ENCODE measurements around the gene KIF13A. TPM values are rescaled to one million over a fixed set of nuclear protein-coding genes. Genes with fewer than 3 reads are reported as not detected.

KIF13A gene
- total RNA-seq, 1 donor from 2014 or later, result 43.0 TPM

GRCh38 chr6:17988422-17988944 lies 1.0 kb upstream of the KIF13A start:
- peaks cover 49% of the 10 kb centered on the region for H3K4me1 ChIP-seq

GRCh38 chr6:17987697-17988421 lies 424 bp upstream of the KIF13A start:
- Histone ChIP-seq H3K4me3 (peak overlapping the region; percentile 70 to 81), H3K9me3 (no peaks in the 10 kb centered on the region), H3K4me1 (peaks cover 43% of the 10 kb centered on the region), H3K27ac (peak overlapping the region; percentile 96), H3K36me3 (no peaks in the 10 kb centered on the region), H3K27me3 (no peaks in the 10 kb centered on the region)
- intact Hi-C loops (cut with DNase I), result loop anchor here (10.0 kb wide), 1 partner anchor 113 kb away; no protein-coding TSS in a partner anchor
- TF ChIP-seq, protein P1, sequence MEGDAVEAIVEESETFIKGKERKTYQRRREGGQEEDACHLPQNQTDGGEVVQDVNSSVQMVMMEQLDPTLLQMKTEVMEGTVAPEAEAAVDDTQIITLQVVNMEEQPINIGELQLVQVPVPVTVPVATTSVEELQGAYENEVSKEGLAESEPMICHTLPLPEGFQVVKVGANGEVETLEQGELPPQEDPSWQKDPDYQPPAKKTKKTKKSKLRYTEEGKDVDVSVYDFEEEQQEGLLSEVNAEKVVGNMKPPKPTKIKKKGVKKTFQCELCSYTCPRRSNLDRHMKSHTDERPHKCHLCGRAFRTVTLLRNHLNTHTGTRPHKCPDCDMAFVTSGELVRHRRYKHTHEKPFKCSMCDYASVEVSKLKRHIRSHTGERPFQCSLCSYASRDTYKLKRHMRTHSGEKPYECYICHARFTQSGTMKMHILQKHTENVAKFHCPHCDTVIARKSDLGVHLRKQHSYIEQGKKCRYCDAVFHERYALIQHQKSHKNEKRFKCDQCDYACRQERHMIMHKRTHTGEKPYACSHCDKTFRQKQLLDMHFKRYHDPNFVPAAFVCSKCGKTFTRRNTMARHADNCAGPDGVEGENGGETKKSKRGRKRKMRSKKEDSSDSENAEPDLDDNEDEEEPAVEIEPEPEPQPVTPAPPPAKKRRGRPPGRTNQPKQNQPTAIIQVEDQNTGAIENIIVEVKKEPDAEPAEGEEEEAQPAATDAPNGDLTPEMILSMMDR (IDR thresholded peaks at IDR 0.05), result no peak
- TF ChIP-seq POLR2A (IDR thresholded peaks at IDR 0.05), result no peak
- TF ChIP-seq POLR2AphosphoS5 (IDR thresholded peaks at IDR 0.05; ENCODE audit: insufficient read depth in 1 of 2, low read depth in 1 of 2), result peak; percentile 14 to 45
- peak in 1 of 2 donors; percentile 86 for DNase-seq (ENCODE audit: extremely low spot score in 2 of 2)

More at GRCh38 chr6:17988422-17988944, 1.0 kb upstream of the KIF13A start:
- Histone ChIP-seq H3K4me3 (peak overlapping the region; percentile 70 to 81), H3K27me3 (no peaks in the 10 kb centered on the region), H3K27ac (peak overlapping the region; percentile 96), H3K36me3 (no peaks in the 10 kb centered on the region), H3K9me3 (no peaks in the 10 kb centered on the region)
- DNase-seq (ENCODE audit: extremely low spot score in 2 of 2), result peak in 1 of 2 donors; percentile 86
- intact Hi-C loops (cut with DNase I), result loop anchor here (10.0 kb wide), 1 partner anchor 114 kb away; no protein-coding TSS in a partner anchor
- TF ChIP-seq POLR2A (IDR thresholded peaks at IDR 0.05) (no peak), POLR2AphosphoS5 (IDR thresholded peaks at IDR 0.05; ENCODE audit: insufficient read depth in 1 of 2, low read depth in 1 of 2) (no peak)
- TF ChIP-seq, protein P1 (IDR thresholded peaks at IDR 0.05), result no peak

GRCh38 chr6:17986656-17987446 lies 584 bp downstream of the KIF13A start:
- peak in 1 of 2 donors; percentile 64 for TF ChIP-seq POLR2AphosphoS5 (IDR thresholded peaks at IDR 0.05; ENCODE audit: insufficient read depth in 1 of 2, low read depth in 1 of 2)
- TF ChIP-seq POLR2A (IDR thresholded peaks at IDR 0.05), result no peak
- TF ChIP-seq, protein P1 (IDR thresholded peaks at IDR 0.05), result no peak
- Histone ChIP-seq H3K27ac (peak overlapping the region; percentile 89), H3K27me3 (no peaks in the 10 kb centered on the region), H3K36me3 (no peaks in the 10 kb centered on the region), H3K4me3 (peak overlapping the region; percentile 80 to 82), H3K4me1 (peaks cover 43% of the 10 kb centered on the region), H3K9me3 (no peaks in the 10 kb centered on the region)
- DNase-seq (ENCODE audit: extremely low spot score in 2 of 2), result peak in 1 of 2 donors; percentile 89
- intact Hi-C loops (cut with DNase I), result loop anchor here (10.0 kb wide), 1 partner anchor 112 kb away; no protein-coding TSS in a partner anchor

DNA sequence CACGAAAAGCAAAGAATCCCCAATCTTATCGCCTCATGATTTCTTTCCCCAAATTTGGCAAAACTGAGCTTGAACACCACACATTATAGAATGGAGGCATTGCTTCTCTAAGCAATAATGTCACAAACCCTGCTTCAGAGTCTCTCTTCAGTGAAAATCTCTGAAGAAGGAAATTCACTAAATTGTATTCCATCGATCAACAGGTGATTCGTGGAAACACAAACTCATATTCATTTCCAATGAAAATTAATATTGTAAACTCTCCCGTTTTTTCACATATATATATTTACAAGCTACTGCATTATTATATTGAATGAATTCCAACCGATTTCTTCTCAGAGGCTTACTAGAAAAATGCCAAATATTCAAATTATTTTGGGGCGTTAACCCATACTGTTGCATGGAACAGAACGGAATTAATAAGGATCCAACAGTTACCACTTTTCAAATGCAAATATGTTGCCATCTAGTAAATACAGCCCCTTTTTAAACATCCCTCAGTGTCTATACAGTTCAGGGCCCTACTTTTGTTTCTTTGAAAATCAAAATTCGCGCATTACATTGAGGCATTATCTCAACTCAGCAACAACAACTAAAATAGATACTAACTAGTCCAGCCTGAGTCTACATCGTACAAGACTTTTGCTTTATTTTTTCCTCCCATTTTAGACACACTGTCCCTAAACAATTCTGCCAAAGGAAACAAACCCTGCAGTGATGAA lies 1.3 kb downstream of the KIF13A start:
- no peak for DNase-seq (ENCODE audit: extremely low spot score in 2 of 2)
- peaks cover 48% of the 10 kb centered on the region for H3K4me1 ChIP-seq
- no peak for TF ChIP-seq POLR2A (IDR thresholded peaks at IDR 0.05)
- TF ChIP-seq, protein P1 (IDR thresholded peaks at IDR 0.05), result no peak
- TF ChIP-seq POLR2AphosphoS5 (IDR thresholded peaks at IDR 0.05; ENCODE audit: insufficient read depth in 1 of 2, low read depth in 1 of 2), result no peak
- H3K27ac ChIP-seq, result peak overlapping the region; percentile 89
- no peaks in the 10 kb centered on the region for H3K9me3 ChIP-seq
- intact Hi-C loops (cut with DNase I), result loop anchor here (10.0 kb wide), 1 partner anchor 111 kb away; no protein-coding TSS in a partner anchor
- no peaks in the 10 kb centered on the region for H3K27me3 ChIP-seq
- H3K4me3 ChIP-seq, result peak overlapping the region; percentile 80 to 82
- H3K36me3 ChIP-seq, result no peaks in the 10 kb centered on the region

Data from vagina (tissue), 2 donors.